ENCODE data around the gene IL1RN.

DNA sequence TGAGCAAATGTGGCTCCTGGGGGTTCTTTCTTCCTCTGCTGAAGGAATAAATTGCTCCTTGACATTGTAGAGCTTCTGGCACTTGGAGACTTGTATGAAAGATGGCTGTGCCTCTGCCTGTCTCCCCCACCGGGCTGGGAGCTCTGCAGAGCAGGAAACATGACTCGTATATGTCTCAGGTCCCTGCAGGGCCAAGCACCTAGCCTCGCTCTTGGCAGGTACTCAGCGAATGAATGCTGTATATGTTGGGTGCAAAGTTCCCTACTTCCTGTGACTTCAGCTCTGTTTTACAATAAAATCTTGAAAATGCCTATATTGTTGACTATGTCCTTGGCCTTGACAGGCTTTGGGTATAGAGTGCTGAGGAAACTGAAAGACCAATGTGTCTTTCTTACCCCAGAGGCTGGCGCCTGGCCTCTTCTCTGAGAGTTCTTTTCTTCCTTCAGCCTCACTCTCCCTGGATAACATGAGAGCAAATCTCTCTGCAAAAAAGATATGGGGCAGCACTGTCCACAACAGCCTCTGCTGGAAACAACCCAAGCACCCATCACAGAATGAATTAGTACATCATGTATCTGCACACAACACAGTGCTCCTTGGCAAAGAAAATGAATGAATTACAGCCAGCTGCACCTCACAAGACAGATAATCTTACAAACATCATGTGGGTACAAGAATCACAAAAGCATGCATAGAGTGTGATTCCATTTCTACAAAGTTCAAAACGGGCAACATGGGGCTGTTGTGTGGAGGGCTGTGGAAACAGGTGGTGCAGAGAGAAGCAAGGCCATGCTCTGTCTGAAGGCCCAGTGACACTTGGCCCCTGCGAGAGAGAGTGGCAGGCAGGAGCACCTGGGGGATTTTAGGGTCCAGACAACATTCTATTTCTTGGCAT lies 6.6 kb downstream of the IL1RN start:
- TF ChIP-seq, protein P1, sequence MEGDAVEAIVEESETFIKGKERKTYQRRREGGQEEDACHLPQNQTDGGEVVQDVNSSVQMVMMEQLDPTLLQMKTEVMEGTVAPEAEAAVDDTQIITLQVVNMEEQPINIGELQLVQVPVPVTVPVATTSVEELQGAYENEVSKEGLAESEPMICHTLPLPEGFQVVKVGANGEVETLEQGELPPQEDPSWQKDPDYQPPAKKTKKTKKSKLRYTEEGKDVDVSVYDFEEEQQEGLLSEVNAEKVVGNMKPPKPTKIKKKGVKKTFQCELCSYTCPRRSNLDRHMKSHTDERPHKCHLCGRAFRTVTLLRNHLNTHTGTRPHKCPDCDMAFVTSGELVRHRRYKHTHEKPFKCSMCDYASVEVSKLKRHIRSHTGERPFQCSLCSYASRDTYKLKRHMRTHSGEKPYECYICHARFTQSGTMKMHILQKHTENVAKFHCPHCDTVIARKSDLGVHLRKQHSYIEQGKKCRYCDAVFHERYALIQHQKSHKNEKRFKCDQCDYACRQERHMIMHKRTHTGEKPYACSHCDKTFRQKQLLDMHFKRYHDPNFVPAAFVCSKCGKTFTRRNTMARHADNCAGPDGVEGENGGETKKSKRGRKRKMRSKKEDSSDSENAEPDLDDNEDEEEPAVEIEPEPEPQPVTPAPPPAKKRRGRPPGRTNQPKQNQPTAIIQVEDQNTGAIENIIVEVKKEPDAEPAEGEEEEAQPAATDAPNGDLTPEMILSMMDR (IDR thresholded peaks at IDR 0.05): no peak
- no peak for TF ChIP-seq POLR2AphosphoS5 (IDR thresholded peaks at IDR 0.05)
- TF ChIP-seq POLR2A (IDR thresholded peaks at IDR 0.05): no peak
- no peak for TF ChIP-seq EP300 (IDR thresholded peaks at IDR 0.05)
